ENCODE measurements around the gene MBOAT1.

DNA sequence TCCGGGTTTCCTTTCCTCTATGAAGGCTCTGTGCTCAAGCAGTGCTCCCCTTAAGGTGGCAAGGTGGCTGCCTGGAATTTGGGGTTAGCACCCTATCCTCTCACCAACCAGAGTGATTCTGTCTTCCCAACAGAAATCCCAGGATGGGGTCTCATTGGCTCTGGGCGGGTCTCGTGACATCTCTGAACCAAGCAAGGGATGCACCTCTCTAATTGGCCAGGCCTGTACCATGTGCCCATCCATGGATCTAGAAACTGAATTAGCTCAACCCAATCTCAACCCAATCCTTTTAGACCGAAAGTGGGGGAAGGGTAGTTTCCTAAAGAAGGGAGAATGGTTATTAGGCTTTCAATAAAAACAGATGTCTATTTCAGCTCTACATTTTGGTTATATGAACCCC, 17.6 kb upstream of the MBOAT1 start:
- TF ChIP-seq, protein P1, sequence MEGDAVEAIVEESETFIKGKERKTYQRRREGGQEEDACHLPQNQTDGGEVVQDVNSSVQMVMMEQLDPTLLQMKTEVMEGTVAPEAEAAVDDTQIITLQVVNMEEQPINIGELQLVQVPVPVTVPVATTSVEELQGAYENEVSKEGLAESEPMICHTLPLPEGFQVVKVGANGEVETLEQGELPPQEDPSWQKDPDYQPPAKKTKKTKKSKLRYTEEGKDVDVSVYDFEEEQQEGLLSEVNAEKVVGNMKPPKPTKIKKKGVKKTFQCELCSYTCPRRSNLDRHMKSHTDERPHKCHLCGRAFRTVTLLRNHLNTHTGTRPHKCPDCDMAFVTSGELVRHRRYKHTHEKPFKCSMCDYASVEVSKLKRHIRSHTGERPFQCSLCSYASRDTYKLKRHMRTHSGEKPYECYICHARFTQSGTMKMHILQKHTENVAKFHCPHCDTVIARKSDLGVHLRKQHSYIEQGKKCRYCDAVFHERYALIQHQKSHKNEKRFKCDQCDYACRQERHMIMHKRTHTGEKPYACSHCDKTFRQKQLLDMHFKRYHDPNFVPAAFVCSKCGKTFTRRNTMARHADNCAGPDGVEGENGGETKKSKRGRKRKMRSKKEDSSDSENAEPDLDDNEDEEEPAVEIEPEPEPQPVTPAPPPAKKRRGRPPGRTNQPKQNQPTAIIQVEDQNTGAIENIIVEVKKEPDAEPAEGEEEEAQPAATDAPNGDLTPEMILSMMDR (IDR thresholded peaks at IDR 0.05 in 8 of 11, conservative IDR thresholded peaks at IDR 0.05 in 3 of 11) = no peak
- TF ChIP-seq POLR2AphosphoS5 (IDR thresholded peaks at IDR 0.05) (no peak), POLR2A (IDR thresholded peaks at IDR 0.05) (no peak)
